Measurements from ENCODE around the gene RPL27A. TPM values are rescaled to one million over a fixed set of nuclear protein-coding genes. Genes with fewer than 3 reads are reported as not detected.

The RPL27A gene
- total RNA-seq, 1 experiment from 2014 or later = 1,055 TPM

GRCh38 chr11:8674859-8675258 is 7.7 kb upstream of the RPL27A start:
- Histone ChIP-seq H3K27me3 (ENCODE audit: insufficient read depth, low read length) (no peaks in the 10 kb centered on the region), H3K4me3 (replicated peaks in 1 of 2; ENCODE audit: low read depth in 1 of 2, low read length in 2 of 2) (no peak overlapping the region), H2AFZ (ENCODE audit: low read depth, low read length, poor library complexity, severe bottlenecking) (no peak overlapping the region), H3K4me1 (ENCODE audit: control insufficient read depth in 1 of 2, insufficient read depth in 2 of 2, low read length in 2 of 2) (peaks cover 0 to 24% of the 10 kb centered on the region in 2 experiments; a peak in 2 of 4 replicates), H3K9me3 (ENCODE audit: control insufficient read depth in 1 of 2, insufficient read depth in 1 of 2, low read depth in 1 of 2, low read length in 2 of 2) (no peaks in the 10 kb centered on the region), H3K9ac (ENCODE audit: low read length) (no peak overlapping the region), H3K4me2 (ENCODE audit: low read length) (no peak overlapping the region), H3K36me3 (ENCODE audit: control insufficient read depth in 1 of 2, insufficient read depth in 2 of 2, low read length in 2 of 2) (peaks cover 15 to 26% of the 10 kb centered on the region in 2 experiments), H4K20me1 (ENCODE audit: insufficient read depth) (no peaks in the 10 kb centered on the region; the same call in 1 of the 2 replicates), H3K9me2 (ENCODE audit: insufficient read depth) (no peaks in the 10 kb centered on the region), H3K27ac (ENCODE audit: low read depth, low read length) (no peak overlapping the region), H3K79me2 (ENCODE audit: insufficient read depth, low read length) (no peaks in the 10 kb centered on the region)
- no peak for ATAC-seq
- intact Hi-C loops (cut with micrococcal nuclease) = no loop called here
- ChIA-PET POLR2A (no interaction called here), RAD21 (ENCODE audit: low non-redundant PET in 1 of 2, low total read pairs in 2 of 2, uncharacterized antibody in 2 of 2, unreplicated experiment in 2 of 2) (no interaction called here), CTCF (no interaction called here)
- no TSS peak for BruUV-seq (replicated peaks)
- TF ChIP-seq POLR2AphosphoS5 (IDR thresholded peaks at IDR 0.05; ENCODE audit: low read depth, low read length) = no peak
- no peak for TF ChIP-seq FOSL1 (IDR thresholded peaks at IDR 0.05; ENCODE audit: low read depth)
- no peak for TF ChIP-seq ZFX (IDR thresholded peaks at IDR 0.05)
- no peak for TF ChIP-seq ZNF274 (IDR thresholded peaks at IDR 0.05; ENCODE audit: low read depth, low read length)
- no peak for TF ChIP-seq POLR2A (IDR thresholded peaks at IDR 0.05; ENCODE audit: borderline replicate concordance, extremely low read depth, insufficient read depth, insufficient read length)
- TF ChIP-seq EZH2 (IDR thresholded peaks at IDR 0.05) = no peak
- no peak for TF ChIP-seq YY1 (IDR thresholded peaks at IDR 0.05; ENCODE audit: extremely low read depth, insufficient replicate concordance, low read depth, low read length)
- no peak for DNase-seq (ENCODE audit: low read depth, low spot score)

- ChIA-PET POLR2A (no interaction called here), CTCF (no interaction called here), RAD21 (ENCODE audit: low non-redundant PET in 1 of 2, low total read pairs in 2 of 2, uncharacterized antibody in 2 of 2, unreplicated experiment in 2 of 2) (no interaction called here)
- DNase-seq (ENCODE audit: low read depth, low spot score) (no peak), ATAC-seq (no peak)
- Histone ChIP-seq H3K9me2 (ENCODE audit: insufficient read depth) (no peaks in the 10 kb centered on the region), H3K9ac (ENCODE audit: low read length) (no peak overlapping the region), H3K4me2 (ENCODE audit: low read length) (no peak overlapping the region), H2AFZ (ENCODE audit: low read depth, low read length, poor library complexity, severe bottlenecking) (no peak overlapping the region), H3K27me3 (ENCODE audit: insufficient read depth, low read length) (no peaks in the 10 kb centered on the region), H3K4me1 (ENCODE audit: control insufficient read depth in 1 of 2, insufficient read depth in 2 of 2, low read length in 2 of 2) (peaks cover 0 to 10% of the 10 kb centered on the region in 2 experiments; a peak in 2 of 4 replicates), H3K9me3 (ENCODE audit: control insufficient read depth in 1 of 2, insufficient read depth in 1 of 2, low read depth in 1 of 2, low read length in 2 of 2) (no peaks in the 10 kb centered on the region), H3K36me3 (ENCODE audit: control insufficient read depth in 1 of 2, insufficient read depth in 2 of 2, low read length in 2 of 2) (peaks cover 19 to 21% of the 10 kb centered on the region in 2 experiments), H3K4me3 (replicated peaks in 1 of 2; ENCODE audit: low read depth in 1 of 2, low read length in 2 of 2) (no peak overlapping the region), H3K27ac (ENCODE audit: low read depth, low read length) (no peak overlapping the region), H4K20me1 (ENCODE audit: insufficient read depth) (no peaks in the 10 kb centered on the region), H3K79me2 (ENCODE audit: insufficient read depth, low read length) (peaks cover 3% of the 10 kb centered on the region)
- TF ChIP-seq SRF (IDR thresholded peaks at IDR 0.05; ENCODE audit: low read depth) (no peak), ZFX (IDR thresholded peaks at IDR 0.05) (no peak), REST (IDR thresholded peaks at IDR 0.05; ENCODE audit: low read depth) (no peak), ELF1 (IDR thresholded peaks at IDR 0.05; ENCODE audit: borderline replicate concordance, low read depth) (no peak), JUND (IDR thresholded peaks at IDR 0.05) (no peak), FOSL1 (IDR thresholded peaks at IDR 0.05; ENCODE audit: low read depth) (no peak), YY1 (IDR thresholded peaks at IDR 0.05; ENCODE audit: extremely low read depth, insufficient replicate concordance, low read depth, low read length) (no peak), SIN3A (IDR thresholded peaks at IDR 0.05; ENCODE audit: low read depth) (no peak), TCF7L2 (IDR thresholded peaks at IDR 0.05; ENCODE audit: borderline replicate concordance, extremely low read depth, insufficient read depth, insufficient read length) (no peak), SP1 (IDR thresholded peaks at IDR 0.05; ENCODE audit: low read depth) (no peak), POLR2AphosphoS5 (IDR thresholded peaks at IDR 0.05; ENCODE audit: low read depth, low read length) (no peak)
- BruUV-seq (replicated peaks) = no TSS peak
- intact Hi-C loops (cut with micrococcal nuclease) = no loop called here
Measured at GRCh38 chr11:8676458-8676857, 6.1 kb upstream of the RPL27A start.
